ENCODE measurements around the gene RFC1. TPM values are rescaled to one million over a fixed set of nuclear protein-coding genes. Genes with fewer than 3 reads are reported as not detected.

RFC1 gene
- total and polyA plus RNA-seq, 2 of the 4 experiments (the other 2 are of a cell fraction), result 18.4 to 49.3 TPM

GRCh38 chr4:39330353-39330752 lies 35.8 kb downstream of the RFC1 start:
- Histone ChIP-seq H3K4me3 (ENCODE audit: insufficient read depth, low read depth, low read length) (no peak overlapping the region), H2BK20ac (ENCODE audit: low read depth, low read length) (no peak overlapping the region), H3K14ac (replicated peaks; ENCODE audit: low read depth, low read length) (no peak overlapping the region), H2AK5ac (ENCODE audit: low read depth, low read length) (no peak overlapping the region), H4K20me1 (ENCODE audit: insufficient read depth, low read length) (peaks cover 3% of the 10 kb centered on the region; the same call in 1 of the 2 replicates), H2AFZ (replicated peaks; ENCODE audit: low read length, poor library complexity) (no peak overlapping the region), H2BK120ac (ENCODE audit: low read depth, low read length) (no peak overlapping the region), H3K56ac (ENCODE audit: extremely low read depth, insufficient read depth, low read length) (no peak overlapping the region), H3K23ac (ENCODE audit: low read depth, low read length) (no peak overlapping the region), H4K8ac (ENCODE audit: low read depth in 2 of 2, low read length in 2 of 2) (no peak overlapping the region), H3K79me1 (ENCODE audit: low read depth in 1 of 2, low read length in 2 of 2) (peaks cover 28 to 50% of the 10 kb centered on the region in 2 experiments), H3K4me1 (ENCODE audit: control insufficient read depth, insufficient read depth, low read length) (no peaks in the 10 kb centered on the region), H3K4ac (ENCODE audit: low read depth, low read length) (no peak overlapping the region), H3K4me2 (ENCODE audit: low read depth, low read length) (no peak overlapping the region), H3K9me1 (ENCODE audit: insufficient read depth, low read length) (no peaks in the 10 kb centered on the region), H4K5ac (ENCODE audit: low read depth, low read length) (no peak overlapping the region), H2BK5ac (ENCODE audit: low read depth, low read length, poor library complexity, severe bottlenecking) (no peak overlapping the region), H3K9ac (ENCODE audit: low read depth, low read length) (no peak overlapping the region), H3K27me3 (ENCODE audit: control insufficient read depth, insufficient read depth, low read length) (no peaks in the 10 kb centered on the region), H4K91ac (ENCODE audit: insufficient read depth, low read depth, low read length) (no peak overlapping the region), H3K9me3 (ENCODE audit: control insufficient read depth, insufficient read depth, low read length) (no peaks in the 10 kb centered on the region), H2AK9ac (replicated peaks; ENCODE audit: low read depth, low read length, poor library complexity) (no peak overlapping the region), H3K36me3 (ENCODE audit: control insufficient read depth, insufficient read depth, low read length) (no peaks in the 10 kb centered on the region; the same call in 1 of the 2 replicates), H3K18ac (ENCODE audit: low read depth, low read length) (no peak overlapping the region), H3K27ac (ENCODE audit: insufficient read depth, low read length) (no peak overlapping the region), H2BK15ac (ENCODE audit: low read depth, low read length) (no peak overlapping the region)
- ChIA-PET CTCF (no interaction called here), POLR2A (ENCODE audit: unreplicated experiment) (no interaction called here)
- BruUV-seq (replicated peaks), result no TSS peak
- ATAC-seq (ENCODE audit: low read depth), result no peak
- intact Hi-C loops (cut with micrococcal nuclease), result no loop called here
- 100% methylated on average over 1 of the region's 1 CpG; no CpG with 5 or more reads in 1 of the 2 experiments for WGBS, 2 experiments (ENCODE audit: extremely low coverage in 2 of 2, insufficient read length in 1 of 2)
- dilution Hi-C loops (cut with HindIII; ENCODE audit: low sequenced_read_pairs, unreplicated experiment), result no loop called here
- DNase-seq, result no peak
- in situ Hi-C loops (cut with MboI; ENCODE audit: low sequenced_read_pairs), result no loop called here
- TF ChIP-seq NFE2L2 (IDR thresholded peaks at IDR 0.05; ENCODE audit: low read depth, low read length), result no peak
- TF ChIP-seq CHD1 (IDR thresholded peaks at IDR 0.05; ENCODE audit: low read depth, low read length), result no peak
- TF ChIP-seq MAFK (IDR thresholded peaks at IDR 0.05; ENCODE audit: low read depth, low read length), result no peak
- no peak for TF ChIP-seq ELK1 (IDR thresholded peaks at IDR 0.05; ENCODE audit: borderline replicate concordance, low read depth, low read length)
- no peak for TF ChIP-seq USF2 (IDR thresholded peaks at IDR 0.05; ENCODE audit: low read depth, low read length)
- no peak for TF ChIP-seq POLR2A (IDR thresholded peaks at IDR 0.05; ENCODE audit: low read depth, low read length)
- no peak for TF ChIP-seq SMC3 (IDR thresholded peaks at IDR 0.05; ENCODE audit: low read depth, low read length)
- no peak for TF ChIP-seq RCOR1 (IDR thresholded peaks at IDR 0.05; ENCODE audit: insufficient replicate concordance, low read length)
- TF ChIP-seq CTCF (conservative IDR thresholded peaks at IDR 0.05; ENCODE audit: low read depth, low read length), result no peak
- no peak for TF ChIP-seq RFX5 (IDR thresholded peaks at IDR 0.05; ENCODE audit: low read depth, low read length)

Measured in IMR-90 (cell line).